Endometrium (tissue), 2 donors: ENCODE results near the gene GTF2IRD1.
"Not testable (repeated sequence)": the region's sequence is repeated elsewhere in the genome, so short reads cannot be mapped to it uniquely, and the experiment has no call there.

Source experiments
- FAIRE-seq: peaks from 2 replicates; lab custom pipeline; 2012; peaks lifted over from hg19 to GRCh38; lab: Jason Lieb, UNC
- donor health status: control.
- donor health status: control.

The GTF2IRD1 gene

DNA sequence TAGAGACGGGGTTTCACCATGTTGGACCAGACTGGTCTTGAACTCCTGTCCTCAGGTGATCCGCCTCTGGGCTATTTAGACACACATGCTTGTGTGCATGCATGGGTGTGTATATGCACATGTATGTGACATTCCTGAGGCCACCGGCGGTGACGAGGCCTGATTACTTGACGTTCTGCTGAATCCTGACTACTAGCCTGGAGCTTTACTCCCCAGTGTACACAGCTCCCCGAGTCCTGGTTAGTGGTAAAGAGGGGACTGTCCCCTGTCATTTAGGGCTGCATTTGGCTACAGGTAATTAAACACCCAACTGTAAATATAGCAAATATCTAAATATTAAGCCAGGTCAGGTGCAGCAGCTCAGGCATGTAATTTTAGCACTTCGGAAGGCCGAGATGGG lies 14.2 kb downstream of the GTF2IRD1 start:
- FAIRE-seq: no peak

DNA sequence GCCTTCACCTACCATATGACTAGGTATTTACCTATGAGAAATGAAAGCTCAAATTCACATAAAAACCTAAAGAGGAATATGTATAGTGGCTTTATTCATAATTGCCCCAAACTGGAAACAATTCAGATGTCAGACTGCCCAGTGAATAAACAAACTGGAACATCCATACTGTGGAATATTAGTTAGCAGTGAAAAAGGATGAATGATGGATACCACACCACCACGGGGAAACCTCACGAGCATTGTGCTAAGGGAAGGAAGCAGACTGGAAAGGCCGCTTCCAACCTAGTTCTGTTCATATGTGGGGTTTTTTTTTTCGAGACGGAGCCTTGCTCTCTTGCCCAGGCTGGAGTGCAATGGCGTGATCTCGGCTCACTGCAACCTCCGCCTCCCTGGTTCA lies 16.8 kb downstream of the GTF2IRD1 start:
- no peak for FAIRE-seq

DNA sequence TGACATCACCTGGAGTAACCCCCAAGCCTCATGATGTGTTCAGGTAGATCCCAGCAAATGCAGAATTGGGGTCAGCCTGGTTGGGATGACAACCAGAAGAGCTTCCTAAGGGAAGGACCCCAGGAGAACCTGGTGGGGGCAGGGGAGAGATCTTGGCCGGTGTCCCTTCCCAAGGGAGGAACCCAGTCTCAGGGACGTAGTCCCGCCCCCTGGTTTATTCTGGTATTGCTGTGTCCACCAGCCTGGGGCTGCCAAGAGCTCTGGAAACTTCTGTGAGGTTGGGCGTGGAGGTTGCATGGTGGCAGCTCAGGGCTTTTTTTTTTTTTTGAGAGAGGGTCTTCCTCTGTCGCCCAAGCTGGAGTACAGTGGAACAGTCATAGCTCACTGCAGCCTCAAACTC lies 19.4 kb downstream of the GTF2IRD1 start:
- FAIRE-seq: no peak

DNA sequence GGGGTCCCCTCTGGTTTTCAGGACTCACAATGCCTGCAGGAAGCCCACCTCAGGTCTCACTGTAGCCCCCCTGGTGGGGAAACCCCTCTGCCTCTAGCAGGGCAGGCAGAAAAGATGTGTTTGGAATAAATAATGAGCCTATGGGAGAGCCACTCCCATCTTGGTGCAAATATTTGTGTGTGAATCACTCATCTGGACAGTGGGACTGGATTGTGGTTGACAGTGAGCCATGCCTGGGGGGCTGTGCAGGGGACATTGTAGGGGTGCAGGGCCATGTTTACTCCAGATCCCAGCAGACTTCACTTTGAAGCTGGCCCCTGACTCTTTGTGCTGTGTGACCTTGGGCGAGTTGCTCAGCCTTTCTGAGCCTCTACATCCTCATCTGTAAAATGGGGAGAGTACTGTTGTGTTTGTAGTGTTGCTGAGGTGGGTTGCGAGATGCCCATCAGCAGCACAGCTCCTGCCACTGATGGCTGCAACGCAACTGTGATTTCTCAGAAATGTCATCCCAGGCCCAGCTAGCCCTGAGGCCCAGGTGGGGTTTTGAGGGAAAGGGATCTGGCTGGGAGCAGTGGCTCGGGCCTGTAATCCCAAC lies 20.7 kb downstream of the GTF2IRD1 start:
- no peak for FAIRE-seq

DNA sequence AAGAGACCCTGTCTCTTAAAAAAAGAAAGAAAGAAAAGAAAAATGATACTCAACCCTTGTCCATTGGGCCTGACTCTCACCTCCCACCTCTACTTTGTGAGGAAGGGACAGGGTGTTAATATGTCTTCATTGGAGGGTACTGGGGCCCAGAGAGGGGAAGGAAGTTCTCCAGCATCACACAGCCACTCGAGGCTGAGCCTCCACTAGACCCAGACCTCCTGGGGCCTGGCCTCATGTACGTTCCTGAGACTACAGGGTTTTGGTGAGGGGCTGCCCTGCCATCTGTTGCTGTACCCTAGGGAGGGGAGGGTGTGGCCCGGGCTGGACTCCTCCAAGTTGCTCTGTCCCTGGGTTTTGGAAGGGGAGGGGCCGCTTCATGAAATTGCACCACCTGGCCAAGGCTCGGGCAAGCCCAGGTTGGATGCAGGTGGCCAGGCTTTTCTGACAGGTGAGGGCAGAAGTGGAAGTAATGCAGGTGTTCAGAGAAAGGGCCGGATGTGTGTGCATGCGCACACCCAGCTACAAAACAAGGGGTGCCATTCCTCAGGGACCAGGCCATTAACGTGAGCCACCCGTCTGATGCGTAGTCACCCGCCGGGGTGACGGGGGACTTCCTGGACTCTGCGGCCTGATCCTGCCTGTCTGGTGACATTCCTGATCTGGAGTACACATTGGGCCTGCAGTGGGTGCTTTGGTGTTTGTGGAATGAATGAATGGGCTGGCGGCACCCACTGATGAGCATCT lies 21.7 kb downstream of the GTF2IRD1 start:
- no peak for FAIRE-seq

DNA sequence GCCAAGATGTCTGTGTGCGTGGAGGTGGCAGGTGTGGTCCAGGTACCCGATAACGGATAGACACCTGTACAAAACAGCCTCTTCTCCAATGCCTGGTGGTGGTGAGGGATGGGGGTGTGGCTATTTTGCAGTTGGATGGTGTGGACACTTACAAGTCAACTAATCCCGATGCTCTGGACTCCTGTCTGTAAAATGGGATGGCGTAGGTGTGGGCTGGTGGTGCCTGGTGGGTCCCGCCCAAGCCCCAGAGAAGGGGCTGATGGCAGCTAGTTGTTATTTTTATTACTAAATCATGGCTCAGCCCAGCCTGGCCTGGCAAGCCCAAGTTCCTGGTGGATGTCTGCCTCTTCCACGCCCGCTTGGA lies 22.3 kb downstream of the GTF2IRD1 start:
- no peak for FAIRE-seq

DNA sequence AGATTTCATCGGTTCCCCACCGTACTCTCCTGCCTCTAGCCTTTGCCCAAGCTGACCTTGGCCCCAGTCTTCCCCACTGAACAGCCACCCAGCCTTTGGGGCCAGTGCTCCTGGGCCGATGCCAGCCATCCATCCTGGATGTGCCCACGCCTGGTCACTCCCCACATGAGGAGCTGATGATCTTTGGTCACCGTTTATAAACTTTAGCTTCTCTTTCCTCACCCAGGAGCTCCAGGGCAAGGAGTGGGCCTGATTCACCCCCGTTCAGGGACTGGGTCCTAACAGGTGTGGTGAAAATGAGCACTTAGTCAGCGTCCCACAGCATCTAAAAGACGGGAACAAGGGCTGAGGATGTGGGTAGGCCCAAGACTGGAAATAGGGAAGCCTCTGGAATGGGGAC lies 22.9 kb downstream of the GTF2IRD1 start:
- FAIRE-seq: no peak

DNA sequence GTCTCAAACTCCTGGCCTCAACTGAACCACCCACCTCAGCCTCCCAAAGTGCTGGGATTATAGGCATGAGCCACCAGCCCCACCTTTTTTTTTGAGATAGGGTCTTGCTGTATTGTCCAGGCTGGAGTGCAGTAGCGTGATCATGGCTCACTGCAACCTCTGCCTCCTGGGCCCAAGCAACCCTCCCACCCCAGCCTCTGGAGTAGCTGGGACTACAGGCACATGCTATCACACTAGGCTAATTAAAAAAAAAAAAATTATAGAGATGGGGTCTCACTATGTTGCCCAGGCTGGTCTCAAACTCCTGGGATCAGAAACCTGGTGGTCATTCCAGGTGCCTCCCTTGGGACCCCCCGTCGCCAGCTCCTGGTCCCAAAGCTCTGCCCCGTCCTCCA lies 25.0 kb downstream of the GTF2IRD1 start:
- no peak for FAIRE-seq

DNA sequence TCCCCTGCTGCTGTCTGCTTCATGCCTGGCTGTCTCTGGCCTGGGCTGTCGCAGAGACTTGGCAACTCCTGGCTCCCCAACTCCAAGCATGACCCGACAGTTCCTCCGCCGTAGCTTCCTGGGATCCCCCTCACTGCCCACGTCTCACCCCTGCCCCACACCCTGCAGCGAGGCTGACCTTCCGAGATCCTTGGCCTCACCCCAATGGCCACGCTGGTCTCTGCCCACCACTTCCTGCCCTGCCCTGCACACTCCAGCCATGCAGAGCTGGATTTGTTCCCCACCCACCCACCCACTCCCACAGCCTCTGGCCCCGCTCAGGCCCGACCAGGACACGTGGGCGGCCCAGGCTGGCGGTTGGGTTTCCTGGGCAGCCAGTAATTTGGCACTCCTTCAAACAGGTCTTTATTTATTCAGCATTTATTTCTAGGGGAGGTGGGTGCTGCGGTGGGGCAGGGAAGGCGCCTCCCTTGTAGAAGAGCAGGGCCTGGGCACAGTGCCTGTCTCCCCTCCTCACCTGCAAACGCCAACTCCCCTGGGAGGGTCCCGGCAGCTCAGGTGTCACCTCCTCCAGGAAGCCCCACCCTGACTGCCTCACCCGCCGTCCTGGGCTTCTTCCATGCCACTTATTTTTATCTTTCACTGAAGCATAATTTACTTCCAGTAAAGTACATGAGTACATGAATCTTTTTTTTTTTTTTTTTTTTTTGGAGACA lies 25.5 kb downstream of the GTF2IRD1 start:
- FAIRE-seq: no peak

DNA sequence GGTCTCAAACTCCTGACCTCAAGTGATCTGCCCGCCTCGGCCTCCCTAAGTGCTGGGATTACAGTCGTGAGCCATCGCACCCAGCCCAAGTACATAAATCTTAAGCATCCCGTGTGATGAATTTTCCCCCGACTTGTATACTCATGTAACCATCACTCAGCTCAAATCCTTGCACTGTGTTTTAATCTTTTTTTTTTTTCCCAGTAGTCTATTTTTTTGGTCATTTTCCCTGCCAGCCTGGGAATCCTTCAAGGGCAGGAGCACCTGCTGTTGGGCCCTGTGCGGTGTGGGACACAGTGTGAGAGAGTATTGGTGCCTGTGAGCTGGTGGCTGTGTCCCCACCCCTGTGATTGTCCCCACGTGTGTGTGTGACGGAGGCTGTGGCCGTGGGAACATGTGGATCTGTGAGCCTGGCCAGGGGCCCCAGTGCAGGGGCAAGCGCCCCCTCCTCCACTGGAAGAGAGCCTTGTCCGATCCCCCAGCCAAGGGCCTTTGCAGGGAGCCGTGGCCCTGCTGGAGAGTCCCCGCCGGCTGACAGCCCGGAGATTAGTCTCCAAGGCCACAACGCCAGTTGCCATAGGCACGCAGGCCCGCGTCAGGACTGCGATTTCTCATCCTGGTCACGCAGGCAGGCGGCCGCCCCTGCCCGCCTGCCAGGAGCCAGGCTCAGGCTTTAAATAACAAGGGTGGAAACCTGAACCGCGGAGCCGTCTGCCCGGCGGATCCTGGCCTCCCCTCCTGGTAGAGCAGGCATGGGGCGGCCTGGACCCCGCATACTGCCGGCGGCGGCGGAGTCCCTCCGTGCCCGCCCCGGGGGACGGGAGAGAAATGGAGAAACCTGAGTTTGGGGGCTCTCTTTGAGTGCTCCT lies 26.5 kb downstream of the GTF2IRD1 start:
- no peak for FAIRE-seq

DNA sequence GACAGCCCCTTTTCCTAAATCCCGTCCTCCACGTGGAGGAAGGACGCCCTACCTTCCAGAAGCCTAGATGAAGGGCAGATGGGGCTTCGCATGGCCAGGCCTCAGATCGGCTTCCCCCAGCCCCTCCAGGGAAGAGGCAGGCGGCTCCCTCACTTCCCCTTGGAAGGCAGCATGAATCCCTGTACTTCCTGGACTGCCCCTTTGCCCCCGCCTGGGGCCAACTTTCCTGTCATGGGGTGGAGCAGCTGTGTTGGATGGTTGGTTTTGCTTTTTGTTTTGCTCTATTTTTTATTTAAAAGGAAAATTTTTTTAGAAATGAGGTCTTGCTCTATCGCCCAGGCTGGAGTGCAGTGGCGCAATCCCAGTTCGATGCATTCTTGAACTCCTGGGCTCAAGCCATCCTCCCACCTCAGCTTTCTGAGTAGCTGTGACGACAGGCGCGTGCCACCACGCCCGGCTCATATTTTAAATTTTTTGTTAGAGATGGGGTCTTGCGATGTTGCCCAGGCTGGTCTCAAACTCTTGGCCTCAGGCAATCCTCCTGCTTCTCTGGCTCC lies 27.2 kb downstream of the GTF2IRD1 start:
- no peak for FAIRE-seq

DNA sequence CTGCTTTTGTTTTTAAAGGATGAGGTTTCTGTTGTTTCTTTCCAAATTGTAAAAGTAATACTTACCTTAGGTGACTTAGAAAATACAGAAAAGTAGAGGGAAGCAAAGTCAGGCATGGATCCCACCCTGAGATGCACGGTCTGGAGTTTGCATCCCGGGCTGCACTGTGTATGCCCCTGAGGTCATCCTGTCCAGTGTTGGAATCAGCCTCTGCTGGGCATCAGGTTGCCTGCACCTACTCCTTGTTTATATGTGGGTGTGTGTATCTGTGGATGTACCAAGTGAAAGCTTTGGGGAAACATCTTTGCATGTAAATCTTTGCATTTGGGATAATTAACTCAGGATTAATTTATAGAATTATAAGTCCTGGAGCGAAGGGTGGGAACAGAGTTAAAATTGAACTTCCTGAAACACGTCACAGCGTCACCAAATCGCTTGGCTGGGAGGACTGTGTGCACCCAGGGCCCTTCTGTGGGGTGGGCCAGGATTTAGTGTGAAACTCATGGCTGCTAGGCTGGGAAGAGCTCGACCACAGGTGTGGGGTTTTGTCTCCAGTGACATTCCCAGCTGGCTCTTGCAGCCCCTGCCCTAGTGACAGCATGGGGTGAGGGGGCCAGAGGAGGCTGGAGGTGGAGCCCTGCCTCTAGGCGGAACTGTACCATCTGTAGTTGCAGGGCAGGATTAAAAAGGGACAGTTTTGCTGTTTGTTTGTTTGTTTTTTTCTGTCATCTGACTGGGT lies 27.9 kb downstream of the GTF2IRD1 start:
- FAIRE-seq: no peak

DNA sequence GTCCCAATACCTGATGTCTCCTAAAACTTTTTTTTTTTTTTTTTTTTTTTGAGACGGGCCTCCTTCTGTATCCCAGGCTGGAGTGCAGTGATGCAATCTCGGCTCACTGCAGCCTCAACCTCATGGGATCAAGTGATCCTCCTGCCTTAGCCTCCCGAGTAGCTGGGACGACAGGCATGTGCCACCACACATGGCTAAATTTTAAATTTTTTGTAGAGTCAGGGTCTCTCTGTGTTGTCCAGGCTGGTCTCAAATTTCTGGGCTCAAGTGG lies 28.4 kb downstream of the GTF2IRD1 start:
- no peak for FAIRE-seq

DNA sequence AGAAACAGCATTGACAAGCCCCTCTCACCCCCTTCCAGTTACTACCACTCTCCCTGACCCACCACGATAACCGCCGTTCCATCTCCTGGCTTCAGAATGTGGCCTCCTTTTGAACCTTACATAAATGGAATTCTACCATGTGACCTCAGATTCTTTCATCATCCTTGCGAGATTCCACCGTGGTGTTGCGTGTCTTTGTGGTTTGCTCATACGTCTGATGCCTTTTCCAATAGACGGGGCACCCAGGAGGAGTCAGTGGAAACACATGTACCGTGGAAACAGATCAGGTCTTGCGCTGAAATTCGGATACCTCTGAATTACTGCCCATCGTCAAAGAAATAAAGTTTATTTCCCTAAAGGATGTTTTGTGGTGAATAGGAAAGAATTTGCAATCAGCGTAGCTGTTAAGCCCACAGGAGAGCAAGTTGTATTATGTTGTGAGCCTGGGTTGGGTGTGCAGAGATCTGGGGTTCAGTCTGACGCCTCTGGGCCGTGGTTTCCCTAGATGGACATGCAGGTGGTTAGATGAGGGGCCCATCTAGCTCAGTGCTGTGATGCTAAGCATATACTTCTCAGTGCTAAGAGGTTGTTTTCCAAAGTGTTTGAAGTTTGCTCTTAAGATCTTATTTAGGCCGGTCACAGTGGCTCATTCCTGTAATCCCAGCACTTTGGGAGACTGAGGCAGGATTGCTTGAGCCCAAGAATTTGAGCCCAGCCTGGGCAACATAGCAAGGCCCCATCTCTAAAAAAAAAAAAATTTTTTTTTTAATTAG lies 29.1 kb downstream of the GTF2IRD1 start:
- no peak for FAIRE-seq

DNA sequence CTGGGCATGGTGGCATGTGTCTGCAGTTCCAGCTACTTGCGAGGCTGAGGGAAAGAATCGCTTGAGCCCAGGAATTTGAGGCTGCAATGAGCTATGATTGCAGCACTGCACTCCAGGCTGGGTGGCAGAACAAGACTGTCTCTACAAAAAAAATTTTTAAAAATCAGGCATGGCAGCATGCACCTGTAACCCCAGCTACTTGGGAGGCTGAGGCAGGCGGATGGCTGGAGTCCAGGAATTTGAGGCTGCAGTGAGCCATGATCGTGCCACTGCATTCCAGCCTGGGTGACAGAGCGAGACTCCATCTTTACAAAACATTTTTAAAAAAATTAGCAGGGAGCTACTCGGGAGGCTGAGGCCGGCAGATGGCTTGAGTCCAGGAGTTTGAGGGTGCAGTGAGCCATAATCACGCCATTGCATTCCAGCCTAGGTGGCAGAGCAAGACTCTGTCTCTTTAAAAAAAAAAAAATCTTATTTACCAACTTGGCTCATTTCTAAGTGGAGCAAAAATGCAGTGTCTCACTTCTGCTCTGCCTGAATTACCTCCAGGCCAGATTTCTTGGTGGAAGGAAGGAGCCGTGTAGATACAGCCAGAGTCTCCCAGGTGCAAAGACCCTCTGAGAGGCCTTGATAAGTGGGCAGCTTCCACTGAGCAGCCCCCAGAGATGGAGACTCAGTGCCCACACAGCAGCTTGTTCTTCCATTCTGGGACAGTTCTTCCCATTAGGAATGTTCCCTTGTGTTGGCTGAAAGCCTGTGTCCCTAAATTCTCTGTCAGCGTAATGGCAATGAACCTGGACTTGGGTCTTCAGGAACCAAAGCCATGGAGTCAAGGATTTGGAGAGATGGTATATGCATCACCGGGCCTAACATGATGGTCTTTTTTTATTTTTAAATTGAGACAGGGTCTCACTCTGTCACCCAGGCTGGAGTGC lies 30.0 kb downstream of the GTF2IRD1 start:
- no peak for FAIRE-seq

DNA sequence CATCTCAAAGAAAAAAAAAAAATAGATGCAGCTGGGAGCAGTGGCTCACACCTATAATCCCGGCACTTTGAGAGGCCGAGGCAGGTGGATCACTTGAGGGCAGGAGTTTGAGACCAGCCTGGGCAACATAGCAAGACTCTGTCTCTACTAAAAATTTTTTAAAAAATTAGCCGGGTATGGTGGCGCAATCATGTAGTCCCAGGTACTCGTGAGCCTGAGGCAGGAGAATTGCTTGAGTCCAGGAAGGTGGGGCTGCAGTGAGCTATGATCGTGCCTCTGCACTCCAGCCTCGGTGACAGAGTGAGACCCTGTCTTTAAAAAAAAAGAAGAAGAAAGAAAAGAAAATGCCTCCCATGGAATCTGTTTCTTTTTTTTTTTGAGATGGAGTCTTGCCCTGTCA lies 31.9 kb downstream of the GTF2IRD1 start:
- FAIRE-seq: no peak

DNA sequence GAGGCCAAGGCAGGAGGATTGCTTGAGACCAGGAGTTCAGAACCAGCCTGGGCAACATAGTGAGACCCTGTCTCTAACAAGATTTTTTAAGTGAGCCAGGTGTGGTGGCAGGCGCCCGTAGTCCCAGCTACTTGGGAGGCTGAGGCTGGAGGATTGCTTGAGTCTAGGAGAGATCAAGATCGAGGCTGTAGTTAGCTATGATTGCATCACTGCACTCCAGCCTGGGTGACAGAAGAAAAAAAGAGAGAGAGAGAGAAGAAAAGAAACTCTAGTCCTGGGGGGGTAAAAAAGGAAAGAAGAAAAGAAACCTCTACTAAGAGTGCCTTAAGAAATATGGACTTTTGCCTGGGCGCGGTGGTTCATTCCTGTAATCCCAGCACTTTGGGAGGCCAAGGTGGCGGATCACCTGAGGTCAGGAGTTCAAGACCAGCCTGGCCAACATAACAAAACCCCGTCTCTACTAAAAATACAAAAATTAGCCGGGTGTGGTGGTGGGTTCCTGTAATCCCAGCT lies 34.9 kb downstream of the GTF2IRD1 start:
- FAIRE-seq: not testable (repeated sequence)

DNA sequence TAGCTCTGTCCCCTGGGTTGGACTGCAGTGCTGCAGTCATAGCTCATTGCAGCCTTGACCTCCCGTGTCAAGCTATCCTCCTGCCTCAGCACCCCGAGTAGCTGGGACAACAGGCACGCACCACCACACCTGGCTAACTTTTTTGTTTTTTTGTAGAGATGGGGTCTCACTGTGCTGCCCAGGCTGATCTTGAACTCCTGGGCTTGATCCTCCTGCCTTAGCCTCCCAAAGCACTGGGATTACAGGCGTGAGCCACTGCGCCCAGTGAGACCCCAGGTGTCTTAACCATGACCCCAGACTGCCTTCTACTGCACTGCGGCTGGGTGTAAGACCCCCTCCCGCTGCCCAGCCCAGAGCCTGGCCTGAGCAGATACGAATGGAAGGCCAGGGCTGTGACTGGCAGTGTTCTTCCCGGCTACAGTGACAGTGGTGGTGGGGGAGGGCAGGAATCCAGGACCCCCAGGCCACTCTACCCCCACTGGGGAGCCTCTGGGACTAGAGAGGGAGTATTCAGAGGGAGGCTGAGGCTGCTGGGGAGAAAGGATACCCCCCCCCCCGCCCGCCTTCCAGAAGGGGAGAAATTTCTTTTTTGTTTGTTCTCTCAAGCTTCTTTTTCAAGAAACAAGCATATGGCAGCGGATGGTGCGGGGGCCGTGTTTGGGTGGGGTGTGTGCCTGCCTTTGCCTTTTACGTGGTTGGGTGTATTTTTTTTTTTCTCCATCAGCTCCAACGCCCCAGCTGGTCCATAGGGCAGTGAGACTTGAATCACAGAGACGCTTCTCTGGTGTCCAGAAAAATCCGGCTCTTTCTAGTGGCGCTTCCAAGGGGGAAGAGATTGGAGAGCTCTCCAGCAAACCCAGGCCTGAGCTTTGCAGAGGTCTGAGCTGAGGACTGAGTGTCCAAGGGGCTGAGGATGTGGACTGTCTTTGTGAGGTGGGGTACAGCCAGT lies 36.6 kb downstream of the GTF2IRD1 start:
- no peak for FAIRE-seq
